Renal pelvis (tissue), 4 donors: ENCODE data around the gene PPP2CA. TPM values are rescaled to one million over a fixed set of nuclear protein-coding genes. Genes with fewer than 3 reads are reported as not detected.

Source experiments
- DNase-seq: peaks from one replicate; pipeline ENCODE4 v3.0.0-alpha.2; 2013
- polyA plus RNA-seq, 3 donors: library from polyadenylated mRNA; unstranded; fragments of 120-200 nt; gene quantifications; one replicate each; pipeline ENCODE4 v1.2.1, GENCODE V29; 2013; ENCODE audit not compliant: insufficient read length in 3 of 3

The PPP2CA gene
- polyA plus RNA-seq, 3 donors, result 185 to 236 (median 190) TPM

DNA sequence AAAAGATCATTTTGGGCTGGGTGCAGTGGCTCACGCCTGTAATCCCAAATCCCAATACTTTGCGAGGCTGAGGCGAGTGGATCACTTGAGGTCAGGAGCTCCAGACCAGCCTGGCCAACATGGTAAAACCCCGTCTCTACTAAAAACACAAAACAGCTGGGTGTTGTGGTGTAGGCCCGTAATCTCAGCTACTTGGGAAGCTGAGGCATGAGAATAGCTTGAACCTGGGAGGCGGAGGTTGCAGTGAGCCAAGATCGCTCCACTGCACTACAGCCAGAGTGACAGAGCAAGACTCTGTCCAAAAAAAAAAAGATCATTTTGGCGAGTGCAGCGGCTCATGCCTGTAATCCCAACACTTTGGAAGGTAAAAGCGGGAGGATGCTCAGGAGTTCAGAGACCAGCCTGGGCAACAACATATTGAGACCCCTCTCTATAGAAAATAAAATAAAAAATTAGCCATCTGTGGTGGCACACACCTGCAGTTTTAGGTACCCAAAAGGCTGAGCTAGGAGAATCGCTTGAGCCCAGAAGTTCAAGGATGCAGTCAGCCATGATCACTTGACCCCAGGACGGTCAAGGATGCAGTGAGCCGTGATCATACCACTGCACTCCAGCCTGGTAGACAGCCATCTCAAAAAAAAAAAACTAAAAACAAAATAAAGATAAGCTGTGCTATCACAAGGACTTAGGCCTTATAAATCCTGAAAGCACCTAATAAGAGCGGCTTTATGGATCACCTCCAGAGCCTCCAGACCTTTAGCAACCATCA is 16.2 kb downstream of the PPP2CA start:
- DNase-seq, result no peak

GRCh38 chr5:134207696-134208095 is 18.2 kb downstream of the PPP2CA start:
- no peak for DNase-seq

- DNase-seq, result no peak
Observed at GRCh38 chr5:134206627-134207160, 19.2 kb downstream of the PPP2CA start.

DNA sequence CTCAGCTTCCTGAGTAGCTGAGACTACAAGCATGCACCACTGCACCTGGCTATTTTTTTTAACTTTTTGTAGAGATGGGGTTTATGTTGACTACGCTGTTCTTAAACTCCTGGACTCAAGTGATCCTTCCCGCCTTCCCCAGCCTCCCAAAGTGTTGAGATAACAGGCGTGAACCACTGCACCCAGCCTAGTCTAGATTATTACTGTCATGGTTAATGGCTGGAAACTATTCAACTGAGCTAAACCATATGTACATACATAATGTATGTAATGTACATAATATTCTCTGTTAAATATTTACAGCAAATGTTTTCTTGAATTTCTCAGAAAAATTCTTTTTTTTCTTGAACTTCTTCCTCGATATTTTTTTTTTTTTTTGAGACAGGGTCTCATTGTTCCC is 21.3 kb downstream of the PPP2CA start:
- no peak for DNase-seq

DNA sequence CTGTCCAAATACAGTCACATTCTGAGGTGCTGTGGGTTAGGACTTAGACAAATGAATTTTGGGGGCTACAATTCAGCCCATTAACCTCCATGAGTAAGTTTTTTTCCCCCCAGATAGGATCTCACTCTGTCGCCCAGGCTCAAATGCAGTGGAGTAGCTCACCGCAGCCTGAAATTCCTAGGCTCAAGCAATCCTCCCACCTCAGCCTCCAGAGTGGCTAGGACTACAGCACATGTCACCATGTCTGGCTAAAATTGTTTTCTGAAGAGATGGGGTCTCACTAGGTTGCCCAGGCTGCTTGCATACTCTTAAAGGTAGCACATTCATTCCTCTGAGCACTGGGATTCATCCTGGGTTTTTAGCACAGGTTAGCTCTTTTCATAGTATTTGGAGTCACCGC is 22.2 kb downstream of the PPP2CA start:
- no peak for DNase-seq

DNA sequence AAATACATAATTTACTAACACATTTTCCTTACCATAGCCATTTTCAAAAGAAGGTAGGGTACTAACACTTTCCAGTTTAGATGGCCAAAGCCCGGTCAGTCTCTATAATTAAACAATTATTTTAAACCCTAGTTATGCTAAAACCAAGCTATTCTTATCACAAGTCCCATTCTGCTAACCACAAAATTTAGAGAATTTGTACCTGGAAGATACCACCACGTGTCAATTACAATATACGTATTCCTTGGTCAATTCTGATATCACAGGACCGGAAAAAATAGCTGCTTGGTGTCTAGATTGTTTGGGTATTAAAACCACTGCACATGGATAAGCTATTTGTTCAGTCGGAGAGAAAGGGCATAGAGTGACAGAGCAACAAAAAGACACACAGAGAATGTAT is 30.2 kb downstream of the PPP2CA start:
- DNase-seq, result no peak

DNA sequence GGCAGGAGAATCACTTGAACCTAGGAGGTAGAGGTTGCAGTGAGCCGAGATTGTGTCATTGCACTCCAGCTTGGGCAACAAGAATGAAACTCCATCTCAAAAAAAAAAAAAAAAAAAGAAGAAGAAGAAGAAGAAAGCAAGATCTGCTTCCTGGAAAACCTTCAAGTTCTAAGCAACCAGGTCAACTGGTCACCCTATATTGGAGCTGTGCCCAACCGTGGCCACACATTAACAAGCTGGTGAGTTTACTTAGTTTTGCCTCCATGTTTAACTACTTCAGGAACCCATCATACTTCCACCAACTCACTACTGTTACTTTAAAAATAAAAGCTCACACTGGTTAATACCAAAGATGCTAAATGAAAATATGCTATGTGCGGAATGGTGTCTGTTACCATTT is 36.8 kb downstream of the PPP2CA start:
- DNase-seq, result no peak

GRCh38 chr5:134188092-134188491 is 37.8 kb downstream of the PPP2CA start:
- no peak for DNase-seq

- DNase-seq, result peak; percentile 23
Observed at GRCh38 chr5:134184155-134185135, 41.4 kb downstream of the PPP2CA start.

GRCh38 chr5:134183481-134183880 is 42.4 kb downstream of the PPP2CA start:
- DNase-seq, result no peak

GRCh38 chr5:134178096-134178419 is 47.8 kb downstream of the PPP2CA start:
- no peak for DNase-seq

GRCh38 chr5:134177369-134178095 is 48.3 kb downstream of the PPP2CA start:
- peak; percentile 31 for DNase-seq

DNA sequence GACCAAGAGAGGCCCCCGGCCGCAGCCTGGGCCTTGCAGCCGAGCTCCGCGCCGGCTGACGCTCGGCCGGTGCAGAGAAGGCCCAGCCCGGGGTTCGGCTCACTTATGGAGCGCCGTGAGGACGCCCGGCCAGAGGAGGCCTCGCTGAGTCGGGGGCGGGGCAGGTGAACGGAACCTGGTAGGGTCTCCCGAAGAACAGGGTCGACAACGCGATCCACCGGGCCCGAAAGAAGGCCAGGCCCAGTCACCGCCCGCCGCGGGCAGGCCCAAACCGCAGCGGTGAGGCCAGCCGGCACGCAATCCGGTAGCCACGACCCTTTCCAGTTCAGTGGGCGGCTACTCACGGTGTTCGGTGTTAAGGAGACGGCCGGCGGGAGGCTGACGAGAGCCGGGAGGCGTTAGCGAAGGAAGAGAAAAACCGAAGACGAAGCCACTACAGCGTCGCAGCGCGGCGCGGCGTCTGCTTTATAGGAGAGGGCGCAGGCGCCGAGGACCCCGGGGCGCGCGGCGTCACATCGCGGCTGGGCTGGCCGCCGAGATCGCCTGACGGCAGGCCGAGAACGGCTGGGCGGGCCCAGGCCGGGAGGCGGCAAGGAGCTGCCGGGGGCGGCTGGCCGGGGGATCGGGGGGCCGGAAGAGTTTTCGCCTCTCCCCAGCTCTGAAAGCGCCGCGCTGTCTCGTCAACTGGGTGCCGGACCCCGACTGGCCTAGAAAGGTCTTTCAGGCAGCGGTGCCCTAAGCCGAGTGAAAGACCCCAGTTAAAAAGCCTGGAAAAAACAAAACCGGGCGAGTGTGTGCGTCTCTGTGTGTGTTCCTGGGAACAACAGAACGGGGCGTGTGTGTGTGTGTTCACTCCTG is 49.1 kb downstream of the PPP2CA start, which contains the start of gene SKP1:
Gene SKP1 (minus strand): TSS at position 440 of the 858 bp plus-strand sequence. CDS start 2,928 bp downstream, outside the sequence.
- DNase-seq, result peak; percentile 85

DNA sequence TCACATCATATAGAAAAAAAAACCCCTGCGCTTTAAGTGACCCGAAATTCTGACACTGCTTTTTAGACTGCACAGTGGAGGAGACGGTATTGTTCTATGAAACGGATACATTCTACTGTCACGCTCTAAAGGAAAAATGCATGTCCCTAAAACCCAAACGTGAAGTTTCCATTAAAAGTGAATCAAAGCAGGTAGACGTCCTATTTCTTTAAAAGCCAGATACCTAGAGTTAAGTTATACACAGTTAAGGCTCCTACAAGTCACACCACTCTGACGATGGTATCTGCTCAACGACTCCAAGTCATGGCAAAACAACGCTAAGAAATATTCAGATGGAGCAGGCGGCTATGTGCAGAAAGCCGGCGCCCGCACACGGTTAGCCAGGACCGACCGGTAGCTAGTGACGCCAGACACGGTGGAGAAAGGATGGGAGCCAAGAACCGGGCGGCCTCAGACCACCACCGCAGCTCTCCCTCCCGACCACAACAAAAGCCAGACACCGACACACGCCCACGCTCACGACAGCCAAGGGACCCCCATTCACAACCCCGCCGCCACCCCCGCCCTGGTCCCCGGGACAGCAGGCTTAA is 49.9 kb downstream of the PPP2CA start:
- peak; percentile 30 for DNase-seq

- peak; percentile 33 for DNase-seq
Observed at GRCh38 chr5:134174841-134175839, 50.7 kb downstream of the PPP2CA start.

- DNase-seq, result no peak
Observed at GRCh38 chr5:134171972-134172371, 53.9 kb downstream of the PPP2CA start.

DNA sequence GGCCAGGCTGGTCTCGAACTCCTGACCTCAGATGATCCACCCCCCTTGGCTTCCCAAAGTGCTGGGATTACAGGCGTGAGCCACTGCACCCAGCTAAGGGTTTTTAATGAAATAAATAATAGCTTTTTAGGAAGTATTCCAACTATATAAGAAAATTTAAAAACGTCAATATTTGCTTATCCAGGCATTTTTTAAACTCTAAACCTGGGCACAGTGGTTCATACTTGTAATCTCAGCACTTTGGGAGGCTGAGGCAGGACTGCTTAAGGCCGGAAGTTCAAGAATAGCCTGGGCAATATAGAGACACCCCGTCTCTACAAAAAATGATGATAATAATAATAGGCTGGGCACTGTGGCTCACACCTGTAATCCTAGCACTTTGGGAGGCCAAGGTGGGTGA is 63.3 kb downstream of the PPP2CA start:
- no peak for DNase-seq

DNA sequence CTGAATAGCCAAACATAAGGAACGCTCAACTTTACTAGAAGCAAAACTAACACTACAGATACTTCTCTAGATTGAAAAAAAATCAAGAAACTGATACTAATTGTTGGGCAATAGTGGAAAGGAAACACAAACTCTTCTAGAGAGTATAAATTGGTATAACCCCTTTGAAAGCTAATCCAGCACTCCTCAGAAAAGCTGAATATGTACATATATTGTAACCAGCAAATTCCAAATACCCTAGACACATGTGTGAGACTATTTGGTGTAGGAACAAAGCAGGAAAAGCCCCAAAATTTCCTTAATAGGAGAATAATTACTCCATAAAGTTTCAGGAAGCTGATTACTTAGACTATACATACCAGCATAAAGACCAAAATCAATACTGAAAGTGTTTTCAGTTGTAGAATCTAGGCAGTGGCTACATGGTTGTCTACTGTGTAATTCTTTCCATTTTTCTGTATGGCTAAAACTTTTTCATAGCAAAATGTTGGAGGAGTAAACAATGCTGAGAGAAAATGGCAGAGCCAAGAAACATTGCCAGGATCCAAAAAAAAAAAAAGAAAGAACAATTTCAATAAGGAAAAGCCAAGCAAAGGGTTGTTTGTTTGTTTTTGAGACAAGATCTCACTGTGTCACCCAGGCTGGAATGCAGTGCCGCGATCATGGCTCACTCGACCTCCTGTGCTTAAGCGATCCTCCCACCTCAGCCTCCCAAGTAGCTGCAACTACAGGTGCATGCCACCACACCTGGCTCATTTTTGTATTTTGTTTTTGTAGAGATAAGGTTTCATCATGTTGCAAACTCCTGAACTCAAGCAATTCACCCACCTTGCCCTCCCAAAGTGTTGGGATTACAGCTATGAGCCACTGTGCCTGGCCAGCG is 64.1 kb downstream of the PPP2CA start:
- DNase-seq, result no peak
